ENCODE measurements around the gene PIWIL1.

- TF ChIP-seq, protein P1, sequence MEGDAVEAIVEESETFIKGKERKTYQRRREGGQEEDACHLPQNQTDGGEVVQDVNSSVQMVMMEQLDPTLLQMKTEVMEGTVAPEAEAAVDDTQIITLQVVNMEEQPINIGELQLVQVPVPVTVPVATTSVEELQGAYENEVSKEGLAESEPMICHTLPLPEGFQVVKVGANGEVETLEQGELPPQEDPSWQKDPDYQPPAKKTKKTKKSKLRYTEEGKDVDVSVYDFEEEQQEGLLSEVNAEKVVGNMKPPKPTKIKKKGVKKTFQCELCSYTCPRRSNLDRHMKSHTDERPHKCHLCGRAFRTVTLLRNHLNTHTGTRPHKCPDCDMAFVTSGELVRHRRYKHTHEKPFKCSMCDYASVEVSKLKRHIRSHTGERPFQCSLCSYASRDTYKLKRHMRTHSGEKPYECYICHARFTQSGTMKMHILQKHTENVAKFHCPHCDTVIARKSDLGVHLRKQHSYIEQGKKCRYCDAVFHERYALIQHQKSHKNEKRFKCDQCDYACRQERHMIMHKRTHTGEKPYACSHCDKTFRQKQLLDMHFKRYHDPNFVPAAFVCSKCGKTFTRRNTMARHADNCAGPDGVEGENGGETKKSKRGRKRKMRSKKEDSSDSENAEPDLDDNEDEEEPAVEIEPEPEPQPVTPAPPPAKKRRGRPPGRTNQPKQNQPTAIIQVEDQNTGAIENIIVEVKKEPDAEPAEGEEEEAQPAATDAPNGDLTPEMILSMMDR (IDR thresholded peaks at IDR 0.05): no peak
- TF ChIP-seq POLR2A (IDR thresholded peaks at IDR 0.05): no peak
Observed at GRCh38 chr12:130384234-130384633, 46.5 kb downstream of the PIWIL1 start.
